GM12878 (cell line): ENCODE measurements around the gene ZFP36. TPM values are rescaled to one million over a fixed set of nuclear protein-coding genes. Genes with fewer than 3 reads are reported as not detected.

ENCODE experiments used
- ATAC-seq: fragments of 200-7000 bp; cut with Tn5 transposase; 3 replicates; pipeline ENCODE4 v1.9.1; 2020; ENCODE audit warnings: mild to moderate bottlenecking, moderate library complexity
- BruUV-seq: library from RNA; stranded (reverse); fragments of 400-500 nt; replicated peaks from 2 replicates; lab custom pipeline; 2021; lab: Mats Ljungman, UMichigan
- CTCF ChIA-PET: fragments of 300-600 bp; sonication (Branson Sonifier 250); formaldehyde crosslinking; extraction: SDS; loops from one replicate; lab custom pipeline; 2021; ENCODE audit warnings: inconsistent platforms; lab: Yijun Ruan, JAX
- POLR2A ChIA-PET: fragments of 350-600 bp; formaldehyde crosslinking; extraction: SDS; loops from one replicate; lab custom pipeline; 2021; ENCODE audit warnings: inconsistent platforms; lab: Charles Lee
- RAD21 ChIA-PET: fragments of 300-600 bp; sonication (Branson Sonifier 250); formaldehyde crosslinking; loops from one replicate; lab custom pipeline; 2023; ENCODE audit warnings: antibody characterized with exemption; ENCODE audit not compliant: unreplicated experiment; lab: Charles Lee
- SMC1A ChIA-PET: fragments of 300-600 bp; sonication (Branson Sonifier 250); formaldehyde crosslinking; loops from one replicate; lab custom pipeline; 2023; ENCODE audit not compliant: unreplicated experiment, uncharacterized antibody; lab: Charles Lee
- DNase-seq: peaks from one replicate; pipeline ENCODE4 v3.0.0-alpha.2; 2011; ENCODE audit warnings: low read depth, low spot score
- FAIRE-seq: peaks from 3 replicates; lab custom pipeline; 2011; peaks lifted over from hg19 to GRCh38; lab: Jason Lieb, UNC
- H2AFZ ChIP-seq: 2 replicates; pipeline ENCODE4 v1.6.0; 2011; ENCODE audit warnings: low read depth, low read length, control low read depth; ENCODE audit not compliant: control insufficient read depth
- H3K27ac ChIP-seq: 2 replicates; pipeline ENCODE4 v1.5.1; 2011; ENCODE audit warnings: control low read depth; ENCODE audit not compliant: control insufficient read depth, insufficient read depth
- H3K27me3 ChIP-seq, 2 experiments: replicated peaks in 1 of 2; 2 replicates each; pipeline versions ENCODE4 v1.6.0 to v1.6.1; 2011; ENCODE audit warnings: low read length in 1 of 2; ENCODE audit not compliant: control insufficient read depth in 2 of 2, insufficient read depth in 2 of 2
- H3K36me3 ChIP-seq, 2 experiments: 2 replicates each; pipeline ENCODE4 v1.5.1; 2011; ENCODE audit warnings: low read length in 1 of 2; ENCODE audit not compliant: control insufficient read depth in 2 of 2, insufficient read depth in 2 of 2
- H3K4me1 ChIP-seq: 2 replicates; pipeline ENCODE4 v1.6.1; 2011; ENCODE audit warnings: mild to moderate bottlenecking, low read length, moderate library complexity, mixed read lengths; ENCODE audit not compliant: control insufficient read depth, insufficient read depth
- H3K4me2 ChIP-seq: 2 replicates; pipeline ENCODE4 v1.6.0; 2011; ENCODE audit warnings: control low read depth; ENCODE audit not compliant: control insufficient read depth, insufficient read depth
- H3K4me3 ChIP-seq: fragments of 200-600 bp; sonication (generic); 2 replicates; pipeline ENCODE4 v1.5.1; 2016
- H3K79me2 ChIP-seq: 2 replicates; pipeline ENCODE4 v1.6.0; 2011; ENCODE audit warnings: low read length; ENCODE audit not compliant: control insufficient read depth, insufficient read depth
- H3K9ac ChIP-seq: 2 replicates; pipeline ENCODE4 v1.8.0; 2011; ENCODE audit warnings: low read length, control low read depth, mixed read lengths; ENCODE audit not compliant: control insufficient read depth, insufficient read depth
- H3K9me3 ChIP-seq: replicated peaks from 3 replicates; pipeline ENCODE4 v1.5.1; 2011; ENCODE audit warnings: mild to moderate bottlenecking, low read length; ENCODE audit not compliant: control insufficient read depth, insufficient read depth
- H4K20me1 ChIP-seq: 2 replicates; pipeline ENCODE4 v1.6.0; 2011; ENCODE audit not compliant: control insufficient read depth, insufficient read depth
- ETV6 ChIP-seq, 2 experiments: fragments of 450-650 bp in 1 of 2; IDR thresholded peaks in 1 of 2; conservative IDR thresholded peaks in 1 of 2; 2 replicates each; pipeline ENCODE4 v1.6.1; 2014; ENCODE audit warnings: antibody characterized with exemption in 1 of 2, borderline replicate concordance in 1 of 2, low read depth in 1 of 2, mild to moderate bottlenecking in 1 of 2, moderate library complexity in 1 of 2
- JUND ChIP-seq: IDR thresholded peaks from 2 replicates; pipeline ENCODE4 v1.6.1; 2012; ENCODE audit warnings: low read depth, mild to moderate bottlenecking, low read length, improper control_type of control experiment, moderate library complexity
- NFXL1 ChIP-seq: fragments of 450-650 bp; IDR thresholded peaks from 2 replicates; pipeline ENCODE4 v1.6.1; 2017; ENCODE audit warnings: antibody characterized with exemption, mild to moderate bottlenecking, borderline replicate concordance
- NRF1 ChIP-seq: conservative IDR thresholded peaks from 2 replicates; pipeline ENCODE4 v1.6.1; 2011; ENCODE audit warnings: mild to moderate bottlenecking, low read depth, low read length, improper control_type of control experiment
- PML ChIP-seq: IDR thresholded peaks from 2 replicates; pipeline ENCODE4 v1.6.1; 2012; ENCODE audit warnings: low read length, inconsistent platforms
- TCF7 ChIP-seq: IDR thresholded peaks from 2 replicates; pipeline ENCODE4 v1.6.1; 2014; ENCODE audit warnings: antibody characterized with exemption, borderline replicate concordance
- USF1 ChIP-seq: IDR thresholded peaks from 2 replicates; pipeline ENCODE4 v1.6.1; 2011; ENCODE audit warnings: borderline replicate concordance, low read depth, mild to moderate bottlenecking, moderate library complexity, mixed read lengths, low read length; ENCODE audit not compliant: insufficient read depth; ENCODE audit errors: extremely low read length
- ZBTB4 ChIP-seq: fragments of 450-650 bp; formaldehyde crosslinking; IDR thresholded peaks from 2 replicates; pipeline ENCODE4 v1.4.0; 2022; ENCODE audit warnings: mild to moderate bottlenecking, moderate library complexity
- ZNF24 ChIP-seq: fragments of 450-650 bp; IDR thresholded peaks from 2 replicates; pipeline ENCODE4 v1.6.1; 2017; ENCODE audit warnings: antibody characterized with exemption, mild to moderate bottlenecking
- ZNF687 ChIP-seq: fragments of 450-650 bp; IDR thresholded peaks from 2 replicates; pipeline ENCODE4 v1.6.1; 2017; ENCODE audit warnings: mild to moderate bottlenecking, moderate library complexity
- WGBS: methylation state at CpG from one replicate; pipeline ENCODE4 v1.1.6; 2016; ENCODE audit warnings: low lambda C conversion rate; ENCODE audit not compliant: insufficient replicate concordance, insufficient coverage; ENCODE audit errors: missing lambda C conversion rate; 5-methylcytosine and 5-hydroxymethylcytosine counted together
- in situ Hi-C: fragments of 300-500 bp; cut with MboI; formaldehyde crosslinking; loops from 9 replicates; pipeline ENCODE4 v1.14.3; 2018; ENCODE audit warnings: mixed read lengths
- intact Hi-C: fragments of 100-400 bp; cut with micrococcal nuclease; formaldehyde crosslinking; loops from one replicate; pipeline ENCODE4 v1.14.2; 2022; ENCODE audit not compliant: unreplicated experiment
- polyA plus RNA-seq, 11 experiments: library from polyadenylated mRNA; depleted of rRNA in 4 of 11; unstranded in 6 of 11; stranded (reverse) in 5 of 11; fragments of >200 nt; fragmentation: Nextera tagmentation in 4 of 11; fragmentation: Illumina TruSeq in 1 of 11; extraction: Ambion mirVana in 4 of 11; extraction: Trizol in 1 of 11; gene quantifications; 1 replicate in 1 of 11; 2 replicates in 10 of 11; pipeline versions ENCODE4 v1.2.1 to v1.2.3, GENCODE V29; 2011 to 2016; ENCODE audit warnings: inconsistent platforms in 2 of 11, missing spikeins in 2 of 11, low read depth in 1 of 11
- total RNA-seq, 4 experiments: library from RNA; depleted of rRNA in 3 of 4; stranded (reverse); fragments of >200 nt in 3 of 4; fragmentation: Illumina TruSeq in 1 of 4; extraction: Trizol in 1 of 4; gene quantifications; 2 replicates each; pipeline versions ENCODE4 v1.2.1 to v1.2.3, GENCODE V29; 2013 to 2021

Gene ZFP36
- total and polyA plus RNA-seq, 10 of the 15 experiments (the other 5 are each of a cell fraction or from before 2014, with no cell fraction given) = 5.3 to 55.0 (median 18.1) TPM

GRCh38 chr19:39438270-39438934 is 31.8 kb downstream of the ZFP36 start:
- no peaks in the 10 kb centered on the region for H3K9me3 ChIP-seq
- RAD21 ChIA-PET = interaction anchor here (0.7 kb wide), 1 partner anchor 27 kb away, joined by 3 read pairs; no protein-coding TSS in a partner anchor
- H3K79me2 ChIP-seq = peaks cover 27% of the 10 kb centered on the region
- FAIRE-seq (no peak), ATAC-seq (no peak), DNase-seq (no peak)
- WGBS = 76% methylated on average over 9 of the region's 9 CpGs
- no peaks in the 10 kb centered on the region for H3K27me3 ChIP-seq
- H3K9ac ChIP-seq = no peak overlapping the region
- SMC1A ChIA-PET = interaction anchor here (0.6 to 1.3 kb wide), 4 partner anchors 19 to 95 kb away, joined by 3 read pairs; no protein-coding TSS in a partner anchor
- H3K4me3 ChIP-seq = no peak overlapping the region
- CTCF ChIA-PET = interaction anchor here (0.8 to 4.1 kb wide), 5 partner anchors 60 to 235 kb away, joined by 3 to 63 read pairs (median 4); partner anchors contain the start of genes DLL3 and EID2B
- TF ChIP-seq ETV6 (conservative IDR thresholded peaks at IDR 0.05 in 1 of 2, IDR thresholded peaks at IDR 0.05 in 1 of 2; ENCODE audit: borderline replicate concordance in 1 of 2, low read depth in 1 of 2) (no peak), PML (no peak), NRF1 (no peak), NFXL1 (no peak), ZNF687 (no peak), TCF7 (no peak), ZBTB4 (no peak), JUND (no peak), USF1 (no peak), ZNF24 (no peak)
- no peak overlapping the region for H3K4me2 ChIP-seq
- no TSS peak for BruUV-seq
- no peak overlapping the region for H2AFZ ChIP-seq
- in situ Hi-C loops (no loop called here), intact Hi-C loops (no loop called here)
- peaks cover 18% of the 10 kb centered on the region for H3K4me1 ChIP-seq
- H3K27ac ChIP-seq = no peak overlapping the region
- POLR2A ChIA-PET = interaction anchor here (0.6 kb wide), 1 partner anchor 90 kb away, joined by 7 read pairs; no protein-coding TSS in a partner anchor
- no peaks in the 10 kb centered on the region for H4K20me1 ChIP-seq
- peaks cover 2 to 8% of the 10 kb centered on the region in 2 experiments; a peak in 3 of 4 replicates for H3K36me3 ChIP-seq
